K562 (cell line): ENCODE data around the gene TMEM121. TPM values are rescaled to one million over a fixed set of nuclear protein-coding genes. Genes with fewer than 3 reads are reported as not detected.

Experiments
- ATAC-seq: fragments of 200-7000 bp; cut with Tn5 transposase; 3 replicates; pipeline ENCODE4 v1.9.1; 2020; ENCODE audit warnings: moderate library complexity
- BruUV-seq: library from RNA; stranded (reverse); fragments of 400-500 nt; replicated peaks from 2 replicates; lab custom pipeline; 2021; lab: Mats Ljungman, UMichigan
- CTCF ChIA-PET: fragments of 300-600 bp; formaldehyde crosslinking; extraction: SDS; loops from one replicate; lab custom pipeline; 2021; ENCODE audit warnings: low intra/inter-chr PET ratio; lab: Yijun Ruan, JAX
- POLR2A ChIA-PET: fragments of 300-600, 350-650 bp; sonication (Branson Sonifier 250); formaldehyde crosslinking; extraction: SDS; loops from one replicate; lab custom pipeline; 2021; ENCODE audit warnings: antibody characterized with exemption, inconsistent platforms; lab: Yijun Ruan, JAX
- DNase-seq, 4 experiments: peaks; one replicate each; pipeline versions ENCODE4 v3.0.0 to v3.0.0-alpha.2; 2011 to 2018; ENCODE audit warnings: low spot score in 3 of 4, mixed read lengths in 3 of 4; ENCODE audit errors: extremely low read depth in 1 of 4
- FAIRE-seq: peaks from 2 replicates; lab custom pipeline; 2011; peaks lifted over from hg19 to GRCh38; lab: Jason Lieb, UNC
- H2AFZ ChIP-seq: 2 replicates; pipeline ENCODE4 v1.6.0; 2011; ENCODE audit warnings: low read depth, low read length, control low read depth, inconsistent platforms
- H3K27ac ChIP-seq: fragments of 200-600 bp; 3 replicates; pipeline ENCODE4 v1.8.0; 2011; ENCODE audit warnings: low read depth, mild to moderate bottlenecking, control low read depth, inconsistent platforms, low read length, moderate library complexity, mixed read lengths; ENCODE audit errors: extremely low read depth
- H3K27me3 ChIP-seq, 2 experiments: fragments of 300-600 bp in 1 of 2; 2 replicates in 1 of 2; 3 replicates in 1 of 2; pipeline versions ENCODE4 v1.6.0 to v1.8.0; 2011; ENCODE audit warnings: inconsistent platforms in 2 of 2, low read length in 2 of 2, mild to moderate bottlenecking in 1 of 2, mixed read lengths in 1 of 2, moderate library complexity in 1 of 2; ENCODE audit not compliant: control insufficient read depth in 2 of 2, insufficient read depth in 2 of 2
- H3K36me3 ChIP-seq: fragments of 300-600 bp; 3 replicates; pipeline ENCODE4 v1.8.0; 2011; ENCODE audit warnings: mild to moderate bottlenecking, low read length, inconsistent platforms; ENCODE audit not compliant: control insufficient read depth, insufficient read depth
- H3K4me1 ChIP-seq, 2 experiments: fragments of 200-600 bp in 1 of 2; replicated peaks in 1 of 2; 2 replicates in 1 of 2; 3 replicates in 1 of 2; pipeline versions ENCODE4 v1.5.1 to v1.8.0; 2011; ENCODE audit warnings: inconsistent platforms in 2 of 2, low read length in 2 of 2, mild to moderate bottlenecking in 1 of 2, mixed read lengths in 1 of 2, moderate library complexity in 1 of 2; ENCODE audit not compliant: control insufficient read depth in 2 of 2, insufficient read depth in 2 of 2
- H3K4me2 ChIP-seq: 2 replicates; pipeline ENCODE4 v1.6.1; 2011; ENCODE audit warnings: low read length, control low read depth, inconsistent platforms, mixed read lengths; ENCODE audit not compliant: insufficient read depth
- H3K4me3 ChIP-seq: fragments of 200-600 bp; sonication (generic), shearing (Covaris generic); 2 replicates; pipeline ENCODE4 v1.5.1; 2016; ENCODE audit warnings: control low read depth, inconsistent platforms
- H3K79me2 ChIP-seq: fragments of 200-600 bp; 3 replicates; pipeline ENCODE4 v1.8.0; 2011; ENCODE audit warnings: low read length, inconsistent platforms; ENCODE audit not compliant: control insufficient read depth, insufficient read depth
- H3K9ac ChIP-seq, 2 experiments: 2 replicates each; pipeline versions ENCODE4 v1.6.0 to v1.6.1; 2011; ENCODE audit warnings: low read depth in 2 of 2, low read length in 2 of 2, control low read depth in 1 of 2, inconsistent platforms in 1 of 2, mild to moderate bottlenecking in 1 of 2, mixed read lengths in 1 of 2; ENCODE audit not compliant: insufficient read depth in 1 of 2
- H3K9me1 ChIP-seq: one replicate; pipeline ENCODE4 v1.6.0; 2011; ENCODE audit warnings: inconsistent platforms, mild to moderate bottlenecking, low read length, moderate library complexity; ENCODE audit not compliant: control insufficient read depth, insufficient read depth
- H3K9me3 ChIP-seq: replicated peaks from 2 replicates; pipeline ENCODE4 v1.5.1; 2011; ENCODE audit warnings: low read depth, low read length, inconsistent platforms; ENCODE audit not compliant: control insufficient read depth, insufficient read depth
- H4K20me1 ChIP-seq: replicated peaks from 2 replicates; pipeline ENCODE4 v1.6.1; 2011; ENCODE audit warnings: low read length, inconsistent platforms, mixed read lengths; ENCODE audit not compliant: control insufficient read depth, insufficient read depth
- ATF7 ChIP-seq: fragments of 450-650 bp; IDR thresholded peaks from 2 replicates; pipeline ENCODE4 v1.7.1; 2014; ENCODE audit warnings: mild to moderate bottlenecking, moderate library complexity
- CSDE1 ChIP-seq, 2 experiments: fragments of 450-650 bp; IDR thresholded peaks; 2 replicates each; pipeline ENCODE4 v1.6.1; 2016; ENCODE audit warnings: mild to moderate bottlenecking in 1 of 2
- KDM1A ChIP-seq, 2 experiments: fragments of 450-650 bp; IDR thresholded peaks; 2 replicates each; pipeline ENCODE4 v1.6.1; 2016; ENCODE audit warnings: mild to moderate bottlenecking in 2 of 2
- MAZ ChIP-seq, 2 experiments: fragments of 450-650 bp in 1 of 2; sonication (generic) in 1 of 2; formaldehyde crosslinking; IDR thresholded peaks in 1 of 2; conservative IDR thresholded peaks in 1 of 2; 2 replicates each; pipeline versions ENCODE4 v1.4.0 to v1.5.0; 2020; ENCODE audit warnings: mild to moderate bottlenecking in 1 of 2, missing genetic modification reagents in 1 of 2
- MGA ChIP-seq: fragments of 450-650 bp; IDR thresholded peaks from 2 replicates; pipeline ENCODE4 v1.6.1; 2016; ENCODE audit warnings: mild to moderate bottlenecking, moderate library complexity
- PRMT5 ChIP-seq: sonication (generic); formaldehyde crosslinking; IDR thresholded peaks from 2 replicates; pipeline ENCODE4 v1.5.0; 2020; ENCODE audit warnings: missing genetic modification reagents
- RFX5 ChIP-seq: IDR thresholded peaks from 2 replicates; pipeline ENCODE4 v1.6.1; 2011; ENCODE audit warnings: low read depth, mild to moderate bottlenecking, improper control_type of control experiment, low read length
- SIRT6 ChIP-seq: IDR thresholded peaks from one replicate; pipeline ENCODE4 v1.6.1; 2012; ENCODE audit warnings: low read depth, mild to moderate bottlenecking, control low read depth, inconsistent platforms, low read length, moderate library complexity
- TAL1 ChIP-seq: fragments of 450-650 bp; IDR thresholded peaks from 2 replicates; pipeline ENCODE4 v1.6.1; 2016; ENCODE audit warnings: mild to moderate bottlenecking
- U2AF1 ChIP-seq: fragments of 200-400 bp; formaldehyde crosslinking; optimal IDR thresholded peaks from 2 replicates; pipeline ENCODE3; 2017; ENCODE audit warnings: mild to moderate bottlenecking, low read depth, low read length, moderate library complexity
- ZC3H4 ChIP-seq: sonication (generic); formaldehyde crosslinking; IDR thresholded peaks from 2 replicates; pipeline ENCODE4 v1.9.0; 2021; ENCODE audit warnings: missing genetic modification reagents, borderline replicate concordance
- ZNF232 ChIP-seq: sonication (generic); formaldehyde crosslinking; IDR thresholded peaks from 2 replicates; pipeline ENCODE4 v1.8.0; 2022; ENCODE audit warnings: mild to moderate bottlenecking, missing genetic modification reagents
- WGBS: fragments of 100-300 bp; shearing (Covaris generic); methylation state at CpG from one replicate; pipeline ENCODE4 v1.1.6; 2016; ENCODE audit warnings: low coverage, mixed read lengths; ENCODE audit not compliant: insufficient coverage; ENCODE audit errors: missing lambda C conversion rate; 5-methylcytosine and 5-hydroxymethylcytosine counted together
- in situ Hi-C: fragments of 300-500 bp; cut with MboI; formaldehyde crosslinking; loops from 4 replicates; pipeline ENCODE4 v1.15.0; 2018; ENCODE audit warnings: inconsistent platforms, mixed read lengths
- intact Hi-C: fragments of 100-400 bp; cut with micrococcal nuclease; formaldehyde crosslinking; loops from 2 replicates; pipeline ENCODE4 v1.14.2; 2022
- polyA plus RNA-seq, 8 experiments: library from polyadenylated mRNA; depleted of rRNA in 4 of 8; stranded (reverse) in 5 of 8; unstranded in 3 of 8; fragments of >200 nt; fragmentation: Nextera tagmentation in 2 of 8; fragmentation: Illumina TruSeq in 1 of 8; extraction: Ambion mirVana in 2 of 8; extraction: Trizol in 1 of 8; gene quantifications; 2 replicates each; pipeline versions ENCODE4 v1.2.1 to v1.2.3, GENCODE V29; 2011 to 2014; ENCODE audit warnings: inconsistent platforms in 1 of 8, missing spikeins in 1 of 8
- total RNA-seq, 7 experiments: library from RNA; depleted of rRNA in 6 of 7; stranded (reverse); fragments of >200 nt in 6 of 7; fragmentation: Illumina TruSeq in 2 of 7; extraction: Trizol in 2 of 7; gene quantifications; 2 replicates each; pipeline versions ENCODE4 v1.2.1 to v1.2.3, GENCODE V29; 2011 to 2021; ENCODE audit warnings: low replicate concordance in 1 of 7

TMEM121 gene
- total and polyA plus RNA-seq, 9 of the 15 experiments (the other 6 are each of a cell fraction or from before 2014, with no cell fraction given) = 0.31 to 0.36 TPM; not detected in 7

- peaks cover 3 to 15% of the 10 kb centered on the region in 2 experiments; a peak in 4 of 5 replicates for H3K27me3 ChIP-seq
- ChIA-PET CTCF (interaction anchor here (1.1 kb wide), 1 partner anchor 390 kb away, joined by 3 read pairs; no protein-coding TSS in a partner anchor), POLR2A (no interaction called here)
- no peaks in the 10 kb centered on the region for H3K9me3 ChIP-seq
- no peak overlapping the region for H3K4me3 ChIP-seq
- FAIRE-seq (no peak), DNase-seq (no peak), ATAC-seq (no peak)
- no peaks in the 10 kb centered on the region for H3K79me2 ChIP-seq
- H3K27ac ChIP-seq = no peak overlapping the region
- intact Hi-C loops = loop anchor here (10.0 kb wide), 1 partner anchor 390 kb away; no protein-coding TSS in a partner anchor
- no peak overlapping the region for H3K9ac ChIP-seq
- in situ Hi-C loops = no loop called here
- no peaks in the 10 kb centered on the region for H3K4me1 ChIP-seq
- no peaks in the 10 kb centered on the region for H4K20me1 ChIP-seq
- WGBS = 0% methylated on average over 4 of the region's 5 CpGs
- H3K36me3 ChIP-seq = no peaks in the 10 kb centered on the region
- H3K4me2 ChIP-seq = no peak overlapping the region
- no TSS peak for BruUV-seq
- no peaks in the 10 kb centered on the region for H3K9me1 ChIP-seq
- no peak overlapping the region for H2AFZ ChIP-seq
- TF ChIP-seq ZNF232 (no peak), ATF7 (no peak), U2AF1 (no peak), RFX5 (no peak), SIRT6 (no peak), ZC3H4 (CRISPR knock-in tag) (no peak), MAZ (CRISPR knock-in tag; conservative IDR thresholded peaks at IDR 0.05 in 1 of 2, IDR thresholded peaks at IDR 0.05 in 1 of 2) (no peak), MGA (no peak), CSDE1 (IDR thresholded peaks at IDR 0.05) (no peak), KDM1A (IDR thresholded peaks at IDR 0.05) (no peak), PRMT5 (CRISPR knock-in tag) (no peak), TAL1 (no peak)
Measured at GRCh38 chr14:105554523-105554922, 28.1 kb downstream of the TMEM121 start.
